Spleen (tissue), 11 donors: ENCODE results near the gene CGAS. TPM values are rescaled to one million over a fixed set of nuclear protein-coding genes. Genes with fewer than 3 reads are reported as not detected.

ENCODE experiments used
- DNase-seq: peaks from one replicate; pipeline ENCODE4 v3.0.0-alpha.2; 2020
- H3K27ac ChIP-seq, 8 donors: fragments of 200-600 bp; sonication (generic) in 7 of 8; 1 replicate in 4 of 8; 2 replicates in 4 of 8; pipeline versions ENCODE4 v1.5.0 to v1.8.0; 2016 to 2021; ENCODE audit warnings: inconsistent platforms in 4 of 8, mild to moderate bottlenecking in 4 of 8, moderate library complexity in 1 of 8
- H3K27me3 ChIP-seq, 7 donors: fragments of 200-600 bp; sonication (generic) in 6 of 7; replicated peaks in 1 of 7; 1 replicate in 4 of 7; 2 replicates in 3 of 7; pipeline versions ENCODE4 v1.5.0 to v1.8.0; 2016 to 2021; ENCODE audit warnings: inconsistent platforms in 3 of 7, mild to moderate bottlenecking in 1 of 7
- H3K36me3 ChIP-seq, 6 donors: fragments of 200-600 bp; sonication (generic) in 5 of 6; 1 replicate in 4 of 6; 2 replicates in 2 of 6; pipeline versions ENCODE4 v1.5.0 to v1.8.0; 2016 to 2021; ENCODE audit warnings: inconsistent platforms in 2 of 6
- H3K4me1 ChIP-seq, 6 donors: fragments of 200-600 bp; sonication (generic) in 5 of 6; 1 replicate in 3 of 6; 2 replicates in 3 of 6; pipeline versions ENCODE4 v1.5.0 to v1.8.0; 2016 to 2021; ENCODE audit warnings: inconsistent platforms in 3 of 6
- H3K4me3 ChIP-seq, 8 donors: fragments of 200-600 bp; sonication (generic) in 7 of 8; 1 replicate in 4 of 8; 2 replicates in 4 of 8; pipeline versions ENCODE4 v1.5.0 to v1.8.0; 2016 to 2021; ENCODE audit warnings: inconsistent platforms in 4 of 8, mild to moderate bottlenecking in 4 of 8, moderate library complexity in 2 of 8
- H3K9me3 ChIP-seq, 8 donors: fragments of 200-600 bp; sonication (generic) in 7 of 8; 1 replicate in 4 of 8; 2 replicates in 4 of 8; pipeline versions ENCODE4 v1.5.0 to v1.8.0; 2016 to 2021; ENCODE audit warnings: inconsistent platforms in 4 of 8
- CTCF ChIP-seq, 11 experiments: fragments of 200-600 bp in 7 of 11; fragments of 450-650 bp in 4 of 11; sonication (generic) in 4 of 11; IDR thresholded peaks in 8 of 11; conservative IDR thresholded peaks in 3 of 11; 1 replicate in 7 of 11; 2 replicates in 4 of 11; pipeline versions ENCODE4 v1.4.0 to v1.8.0; 2016 to 2021; ENCODE audit warnings: antibody characterized with exemption in 11 of 11, inconsistent platforms in 4 of 11, mild to moderate bottlenecking in 1 of 11
- POLR2A ChIP-seq, 3 donors: fragments of 450-650 bp; IDR thresholded peaks; one replicate each; pipeline ENCODE4 v1.5.1; 2017; ENCODE audit warnings: antibody characterized with exemption in 3 of 3, mild to moderate bottlenecking in 1 of 3
- POLR2AphosphoS5 ChIP-seq, 3 donors: sonication (generic); formaldehyde crosslinking; IDR thresholded peaks; one replicate each; pipeline ENCODE4 v1.5.1; 2017; ENCODE audit warnings: antibody characterized with exemption in 3 of 3
- WGBS, 5 donors: extraction: QIAGEN DNeasy Blood & Tissue Kit in 3 of 5; methylation state at CpG; one replicate each; pipeline versions ENCODE4 v1.1.5 to v1.1.7; 2013 to 2018; 5-methylcytosine and 5-hydroxymethylcytosine counted together
- intact Hi-C: fragments of 100-400 bp; cut with DNase I; formaldehyde crosslinking; loops from one replicate; pipeline ENCODE4 v1.15.0; 2023; ENCODE audit warnings: low total_unique reads
- polyA plus RNA-seq, 3 donors: library from polyadenylated mRNA; stranded (reverse); fragments of 200-250 nt; gene quantifications; one replicate each; pipeline ENCODE4 v1.2.1, GENCODE V29; 2013
- total RNA-seq, 7 donors: library from RNA; depleted of rRNA in 3 of 7; stranded (reverse); fragments of >200 nt in 3 of 7; fragmentation: NEBNext Ultra II Directional in 4 of 7; extraction: Animal tissue kit (Norgen Biotek cat#: 25700) in 4 of 7; gene quantifications; one replicate each; pipeline versions ENCODE4 v1.1.0 to v1.2.1, GENCODE V29; 2016 to 2021
- donor health status: healthy with polysubstance abuse.
- donor health status: DM: no; HTN: no; CAD: no; lungs with moderate emphysema.
- donor health status: DM: no; HTN: no; CAD: no.
- donor health status: Bipolar disorder and iron deficiency.
- donor health status: healthy.
- donor health status: DM: no; HTN: no; CAD: no.
- donor health status: DM: yes; HTN: yes; CAD: no.

CGAS gene
- total and polyA plus RNA-seq, 10 donors: 3.2 to 24.3 (median 17.7) TPM

- intact Hi-C loops: no loop called here
- DNase-seq: no peak
Observed at GRCh38 chr6:73484438-73484837, 32.3 kb upstream of the CGAS start.

GRCh38 chr6:73481969-73482368 lies 29.9 kb upstream of the CGAS start:
- Histone ChIP-seq H3K27me3 (no peaks in the 10 kb centered on the region), H3K9me3 (no peaks in the 10 kb centered on the region), H3K36me3 (peaks cover 0 to 100% (median 96%) of the 10 kb centered on the region in 6 donors), H3K27ac (no peak overlapping the region), H3K4me3 (no peak overlapping the region), H3K4me1 (no peaks in the 10 kb centered on the region)
- DNase-seq: no peak
- WGBS, 5 donors: 92 to 95% (median 93%) methylated on average over 12 of the region's 12 CpGs
- TF ChIP-seq CTCF (IDR thresholded peaks at IDR 0.05 in 8 of 11, conservative IDR thresholded peaks at IDR 0.05 in 3 of 11) (no peak), POLR2A (IDR thresholded peaks at IDR 0.05) (no peak), POLR2AphosphoS5 (IDR thresholded peaks at IDR 0.05) (no peak)
- intact Hi-C loops: no loop called here

More at GRCh38 chr6:73484438-73484837, 32.3 kb upstream of the CGAS start:
- no peak overlapping the region for H3K27ac ChIP-seq
- TF ChIP-seq POLR2A (IDR thresholded peaks at IDR 0.05): no peak
- no peaks in the 10 kb centered on the region for H3K4me1 ChIP-seq
- no peak overlapping the region for H3K4me3 ChIP-seq
- H3K36me3 ChIP-seq: peaks cover 2 to 100% (median 99%) of the 10 kb centered on the region in 6 donors
- no peaks in the 10 kb centered on the region for H3K27me3 ChIP-seq
- no peaks in the 10 kb centered on the region for H3K9me3 ChIP-seq
- 94 to 98% (median 96%) methylated on average over 2 of the region's 2 CpGs for WGBS, 5 donors

DNA sequence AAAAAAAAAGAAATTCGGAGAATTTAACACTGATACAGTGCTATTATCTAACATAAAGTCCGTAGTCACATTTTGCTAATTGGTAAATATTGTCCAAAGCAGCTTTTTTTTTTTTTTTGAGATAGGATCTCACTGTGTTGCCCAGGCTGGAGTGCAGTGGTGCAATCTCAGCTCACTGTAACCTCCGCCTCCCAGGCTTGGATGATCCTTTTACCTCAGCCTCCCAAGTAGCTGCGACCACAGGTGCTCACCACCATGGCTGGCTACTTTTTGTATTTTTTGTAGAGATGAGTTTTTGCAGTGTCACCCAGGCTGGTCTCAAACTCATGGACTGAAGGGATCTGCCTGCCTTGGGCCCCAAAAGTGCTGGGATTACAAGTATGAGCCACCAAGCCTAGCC lies 25.3 kb upstream of the CGAS start:
- no peak for DNase-seq
- Histone ChIP-seq H3K27me3 (no peaks in the 10 kb centered on the region), H3K36me3 (peaks cover 0 to 100% (median 95%) of the 10 kb centered on the region in 6 donors), H3K4me3 (no peak overlapping the region), H3K27ac (no peak overlapping the region), H3K9me3 (no peaks in the 10 kb centered on the region), H3K4me1 (peaks cover 0 to 17% (median 6%) of the 10 kb centered on the region in 6 donors)
- intact Hi-C loops: no loop called here
- no peak for TF ChIP-seq POLR2AphosphoS5 (IDR thresholded peaks at IDR 0.05)
- TF ChIP-seq POLR2A (IDR thresholded peaks at IDR 0.05): no peak
- no peak for TF ChIP-seq CTCF (IDR thresholded peaks at IDR 0.05 in 8 of 11, conservative IDR thresholded peaks at IDR 0.05 in 3 of 11)
- 97 to 100% (median 97%) methylated on average over 4 of the region's 4 CpGs for WGBS, 5 donors

- intact Hi-C loops: no loop called here
- H3K36me3 ChIP-seq: peaks cover 0 to 100% (median 88%) of the 10 kb centered on the region in 6 donors
Observed at GRCh38 chr6:73476723-73477122, 24.6 kb upstream of the CGAS start.

More at GRCh38 chr6:73476723-73477122, 24.6 kb upstream of the CGAS start:
- no peak overlapping the region for H3K27ac ChIP-seq
- TF ChIP-seq CTCF (IDR thresholded peaks at IDR 0.05 in 8 of 11, conservative IDR thresholded peaks at IDR 0.05 in 3 of 11): no peak
- no peak for TF ChIP-seq POLR2A (IDR thresholded peaks at IDR 0.05)
- no peak for TF ChIP-seq POLR2AphosphoS5 (IDR thresholded peaks at IDR 0.05)
- H3K9me3 ChIP-seq: no peaks in the 10 kb centered on the region
- WGBS, 5 donors: 87 to 96% (median 94%) methylated on average over 10 of the region's 10 CpGs
- H3K4me1 ChIP-seq: peaks cover 0 to 24% (median 12%) of the 10 kb centered on the region in 6 donors
- no peak overlapping the region for H3K4me3 ChIP-seq
- no peak for DNase-seq
- H3K27me3 ChIP-seq: no peaks in the 10 kb centered on the region
